Stimulated activated CD8-positive, alpha-beta memory T cell treated with anti-CD3 and anti-CD28 coated beads, Interleukin-12 subunit alpha, Interleukin-12 subunit beta, amount 100 ng/mL, for 4 hours (primary cell): ENCODE results near the gene HTT.
"Not testable (repeated sequence)": the region's sequence is repeated elsewhere in the genome, so short reads cannot be mapped to it uniquely, and the experiment has no call there.

ENCODE experiments used
- DNase-seq: peaks from one replicate; pipeline ENCODE4 v3.0.0-alpha.2; 2020; ENCODE audit warnings: low read depth

HTT gene

DNA sequence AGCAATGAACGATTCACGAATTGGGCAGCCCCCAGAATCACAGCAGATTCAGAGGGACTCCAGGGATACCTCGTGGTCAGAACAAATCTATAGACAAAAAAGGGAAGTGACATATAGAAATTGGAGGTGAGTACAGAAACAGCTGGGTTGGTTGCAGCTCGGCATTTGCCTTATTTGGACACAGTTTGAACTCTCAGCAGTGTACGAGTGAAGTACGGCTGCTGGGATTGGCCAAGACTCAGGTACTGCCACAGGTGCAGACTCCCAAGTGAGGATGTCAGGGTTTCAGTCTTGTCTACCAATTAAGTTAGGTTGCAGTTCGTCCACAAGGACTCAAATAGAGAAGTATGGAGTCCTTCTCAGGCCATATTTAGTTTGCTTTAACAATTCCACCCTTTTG, 28.3 kb upstream of the HTT start:
- no peak for DNase-seq

DNA sequence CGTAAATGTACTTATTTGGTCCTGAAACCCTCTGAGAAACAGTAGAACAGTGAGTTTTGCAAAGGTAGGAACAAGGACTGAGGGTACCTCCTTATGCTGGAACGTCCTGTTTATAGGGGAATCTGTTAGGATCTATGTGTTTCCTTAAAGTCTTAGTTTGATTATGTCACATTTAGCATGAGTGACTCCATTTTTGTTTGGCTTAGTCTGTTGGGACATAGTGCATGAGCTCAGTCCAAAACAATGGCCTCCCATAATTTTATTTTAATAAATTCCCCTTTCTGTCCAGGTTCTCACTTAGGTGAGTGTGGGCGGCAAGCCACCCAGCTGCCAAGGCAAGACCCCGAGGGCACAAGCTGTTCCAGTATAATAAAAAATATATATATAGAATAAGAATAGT, 27.9 kb upstream of the HTT start:
- DNase-seq: no peak

DNA sequence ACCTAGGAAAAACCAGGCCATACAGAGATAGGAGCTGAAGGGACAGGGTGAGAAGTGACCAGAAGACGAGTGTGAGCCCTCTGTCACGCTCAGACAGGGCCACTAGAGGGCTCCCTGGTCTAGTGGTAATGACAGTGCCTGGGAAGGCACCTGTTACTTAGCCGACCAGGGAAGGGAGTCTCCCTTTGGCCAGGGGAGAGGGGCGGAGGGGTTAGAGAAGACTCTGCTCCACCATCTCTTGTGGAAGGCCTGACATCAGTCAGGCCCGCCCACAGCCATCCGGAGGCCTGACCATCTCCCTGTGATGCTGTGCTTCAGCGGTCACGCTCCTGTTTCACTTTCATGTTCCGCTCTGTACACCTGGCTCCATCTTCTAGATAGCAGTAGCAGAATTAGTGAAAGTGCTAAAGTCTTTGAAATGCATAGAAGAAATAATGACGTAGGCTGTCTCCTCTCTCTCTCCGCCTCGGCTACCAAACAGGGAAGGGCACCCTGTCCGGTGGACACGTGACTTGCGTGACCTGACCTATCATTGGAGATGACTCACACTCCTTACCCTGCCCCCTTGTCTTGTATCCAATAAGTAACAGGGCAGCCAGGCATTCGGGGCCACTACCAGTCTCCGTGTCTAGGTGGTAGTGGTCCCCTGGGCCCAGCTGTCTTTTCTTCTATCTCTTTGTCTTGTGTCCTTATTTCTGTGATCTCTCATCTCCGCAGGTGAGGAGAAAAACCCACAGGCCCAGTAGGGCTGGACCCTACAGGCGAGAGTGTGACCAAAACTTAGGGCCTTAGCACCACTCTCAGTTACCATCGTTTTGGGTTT, 26.8 kb upstream of the HTT start:
- DNase-seq: peak; percentile 44

DNA sequence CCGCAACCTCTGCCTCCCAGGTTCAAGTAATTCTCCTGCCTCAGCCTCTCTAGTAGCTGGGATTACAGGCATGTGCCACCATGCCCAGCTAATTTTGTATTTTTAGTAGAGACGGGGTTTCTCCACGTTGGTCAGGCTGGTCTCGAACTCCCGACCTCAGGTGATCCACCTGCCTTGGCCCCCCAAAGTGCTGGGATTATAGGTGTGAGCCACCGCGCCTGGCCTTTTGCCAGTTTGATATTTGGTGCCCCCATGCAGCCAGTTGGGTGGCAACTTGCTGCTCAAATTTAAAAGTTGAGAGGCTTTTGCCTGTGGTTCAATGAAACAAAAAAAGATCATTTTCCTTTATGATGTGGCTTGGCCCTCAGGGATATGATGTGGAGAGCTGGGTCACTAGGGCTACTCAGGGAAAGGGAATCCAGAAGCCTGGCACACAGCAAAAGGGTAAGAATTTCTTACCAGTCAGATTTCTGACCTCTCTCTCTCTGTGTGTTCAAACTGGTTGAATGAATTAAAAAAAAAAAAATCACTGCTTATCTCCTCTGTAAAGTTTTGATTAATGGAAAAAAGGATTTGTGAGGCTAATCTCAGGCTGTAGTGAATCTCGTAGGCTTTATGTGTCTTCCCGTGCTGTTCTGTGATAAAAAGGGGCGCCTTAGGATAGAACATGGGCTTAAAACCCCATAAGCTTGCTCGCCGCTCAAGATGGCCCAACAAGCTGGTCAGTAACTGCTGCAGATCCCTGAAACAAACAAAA, 23.2 kb upstream of the HTT start:
- not testable (repeated sequence) for DNase-seq

DNA sequence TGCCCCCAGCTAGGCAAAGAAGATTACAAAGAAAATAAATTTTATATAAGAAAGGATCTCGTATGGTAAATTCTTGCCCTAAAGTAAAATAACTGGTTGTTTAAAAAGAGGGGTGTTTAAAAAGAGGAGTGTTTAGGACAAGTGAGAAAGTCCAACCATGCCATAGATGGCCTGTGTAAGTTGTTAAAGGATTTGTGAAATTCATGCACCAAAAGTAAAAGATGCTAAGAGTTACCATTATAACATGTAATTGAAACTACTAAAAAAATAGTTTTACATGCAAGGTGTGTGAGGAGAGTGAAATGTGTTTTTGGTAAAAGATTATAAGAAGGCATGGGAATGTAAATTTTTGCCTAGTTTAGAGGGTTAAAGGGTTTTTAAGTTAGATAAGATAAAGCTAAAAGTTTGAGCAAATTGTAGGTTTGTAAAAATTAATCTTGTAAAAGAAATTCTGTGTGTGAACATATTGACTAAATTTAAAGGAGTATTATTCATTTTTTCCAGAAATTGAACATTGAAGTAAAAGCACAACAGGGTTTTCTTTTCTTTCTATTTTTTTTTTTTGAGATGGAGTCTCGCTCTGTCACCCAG, 20.2 kb upstream of the HTT start:
- DNase-seq: no peak

DNA sequence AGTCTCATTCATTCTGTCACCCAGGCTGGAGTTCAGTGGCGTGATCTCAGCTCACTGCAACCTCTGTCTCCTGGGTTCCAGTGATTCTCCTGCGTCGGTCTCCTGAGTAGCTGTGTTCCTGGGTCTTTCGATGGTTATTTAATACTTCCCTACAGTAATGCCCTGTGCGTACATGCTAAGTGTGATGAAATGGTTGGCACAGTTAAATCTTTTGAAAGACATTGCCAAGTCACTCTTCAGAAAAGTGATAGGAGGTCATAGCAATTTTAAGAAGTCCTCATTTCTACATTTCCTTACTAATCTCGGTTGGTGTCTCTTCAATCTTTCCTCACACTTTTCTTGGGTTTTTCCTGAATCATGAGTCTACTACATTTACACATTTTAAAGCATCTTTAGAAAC, 14.5 kb upstream of the HTT start:
- no peak for DNase-seq

DNA sequence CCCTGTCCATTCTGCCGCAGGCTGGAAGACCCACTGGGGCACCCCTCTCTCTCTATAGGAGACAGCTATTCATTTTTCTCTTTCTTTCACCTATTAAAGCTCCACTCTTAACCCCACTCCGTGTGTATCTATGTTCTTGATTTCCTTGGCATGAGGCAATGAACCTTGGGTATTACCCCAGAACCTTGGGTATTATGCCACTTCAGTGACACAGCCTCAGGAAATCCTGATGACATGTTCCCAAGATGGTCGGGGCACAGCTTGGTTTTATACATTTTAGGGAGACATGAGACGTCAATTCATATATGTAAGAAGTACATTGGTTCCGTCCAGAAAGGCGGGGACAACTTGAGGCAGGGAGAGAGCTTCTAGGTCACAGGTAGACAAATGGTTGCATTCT, 13.5 kb upstream of the HTT start:
- DNase-seq: no peak

DNA sequence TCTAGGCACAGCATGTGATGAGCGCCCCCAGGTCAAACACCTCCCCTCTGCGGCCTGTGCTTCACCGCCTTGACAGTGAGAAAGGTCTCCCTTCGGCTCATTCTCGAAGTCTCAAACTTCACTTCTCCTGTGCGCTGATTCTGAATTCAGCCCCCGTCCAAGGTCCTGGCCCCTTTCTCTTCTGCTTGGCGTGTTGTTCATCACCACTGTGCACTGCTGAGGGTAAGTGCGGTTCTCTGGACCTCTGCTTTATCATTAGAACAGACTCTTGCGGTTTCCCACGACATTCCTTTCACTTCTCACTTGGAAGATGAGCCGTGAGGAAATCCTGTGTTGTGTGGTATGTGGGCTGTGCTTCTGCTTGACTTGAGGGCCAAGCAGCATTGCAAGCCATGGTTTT, 12.0 kb upstream of the HTT start:
- DNase-seq: no peak

DNA sequence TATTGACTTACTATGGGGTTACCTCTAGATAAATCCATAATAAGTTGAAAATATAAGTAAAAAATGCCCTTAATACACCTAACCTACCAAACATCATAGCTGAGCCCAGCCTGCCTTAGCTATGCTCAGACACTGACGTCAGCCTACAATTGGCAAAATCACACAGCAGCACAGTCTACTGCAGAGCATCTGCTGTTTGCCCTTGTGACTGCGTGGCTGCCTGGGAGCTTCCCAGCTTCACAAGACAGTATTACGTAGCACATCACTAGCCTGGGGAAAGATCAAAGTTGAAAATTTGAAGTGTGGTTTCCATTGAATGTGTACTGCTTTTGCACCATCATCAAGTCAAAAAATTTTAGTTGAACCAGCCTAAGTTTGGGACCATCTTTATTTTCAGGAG, 8.9 kb upstream of the HTT start:
- DNase-seq: no peak

DNA sequence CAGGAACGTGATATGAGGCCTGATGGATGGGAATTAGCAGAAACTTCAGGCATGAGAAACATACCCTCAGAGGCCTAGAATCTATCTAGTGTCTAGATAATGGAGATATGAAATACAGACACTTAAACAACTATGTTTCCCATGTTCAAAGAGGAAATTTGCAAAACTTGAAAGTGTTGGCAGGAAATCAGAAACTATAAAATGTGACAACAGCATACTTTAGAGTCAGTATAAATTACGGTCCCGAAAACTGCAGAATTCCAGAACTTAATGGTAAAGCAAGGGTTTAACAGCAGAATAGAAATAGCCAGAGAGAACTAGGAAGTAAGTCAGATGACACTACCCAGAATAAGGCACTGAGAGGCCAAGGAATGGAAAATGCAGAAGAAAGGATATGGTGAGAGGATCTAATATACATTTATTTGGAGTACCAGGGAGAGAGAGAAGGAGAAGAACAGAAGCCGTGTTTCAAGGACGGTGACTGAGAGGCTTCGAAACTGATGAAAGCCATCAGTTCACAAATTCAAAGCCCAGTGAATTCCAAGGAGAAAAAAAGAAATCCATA, 7.6 kb upstream of the HTT start:
- no peak for DNase-seq

DNA sequence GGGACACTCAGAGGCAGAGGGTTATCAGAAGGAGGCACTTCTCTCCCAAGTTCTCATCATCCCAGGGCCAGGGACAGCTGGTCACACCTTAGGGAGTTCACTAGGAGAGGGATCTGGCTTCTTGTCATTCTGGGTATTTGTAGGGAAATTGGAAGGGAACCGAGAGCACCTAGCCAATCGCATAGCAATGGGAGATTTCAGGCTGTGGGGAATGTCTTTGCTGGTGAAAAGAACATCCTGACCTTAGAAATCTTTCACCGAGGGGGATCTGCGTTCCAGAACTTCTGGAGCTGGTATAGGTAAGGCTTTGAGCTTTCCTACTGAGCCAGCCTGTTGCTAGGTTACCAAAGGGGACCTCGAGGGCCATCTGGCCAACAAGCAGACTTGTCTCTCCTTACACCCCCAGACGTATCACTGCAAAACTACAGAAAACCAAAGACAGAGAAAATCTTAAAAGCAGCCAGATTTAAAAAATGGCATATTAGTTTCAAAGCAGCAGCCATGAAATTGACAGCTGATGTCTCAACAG, 6.9 kb upstream of the HTT start:
- no peak for DNase-seq

DNA sequence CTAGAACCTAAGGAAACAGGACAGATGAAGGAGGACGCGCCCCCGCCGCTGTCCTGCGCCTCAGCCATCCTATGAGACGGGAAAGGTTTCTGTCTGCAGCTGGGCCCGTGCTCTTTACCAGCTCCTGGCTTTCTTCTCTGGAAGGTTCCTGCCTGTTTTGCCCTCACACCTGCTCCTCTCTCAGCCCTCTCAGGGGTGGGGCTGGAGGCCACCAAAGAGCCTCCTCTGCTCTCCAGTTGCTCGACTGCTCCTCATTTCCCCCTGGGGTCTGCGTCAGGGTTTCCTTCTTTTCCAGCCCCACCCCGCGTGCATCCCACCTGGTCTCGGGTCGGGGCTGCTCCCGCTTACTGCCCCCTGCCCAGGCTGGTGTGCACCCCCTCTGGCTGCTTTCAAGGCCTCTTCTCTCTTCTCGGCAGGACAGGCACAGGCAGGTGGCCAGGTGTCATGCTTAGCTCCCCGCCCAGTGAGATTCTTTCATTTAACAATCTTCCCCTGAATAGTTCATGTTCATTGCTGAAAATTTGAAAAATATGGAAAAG, 4.8 kb upstream of the HTT start:
- DNase-seq: no peak

DNA sequence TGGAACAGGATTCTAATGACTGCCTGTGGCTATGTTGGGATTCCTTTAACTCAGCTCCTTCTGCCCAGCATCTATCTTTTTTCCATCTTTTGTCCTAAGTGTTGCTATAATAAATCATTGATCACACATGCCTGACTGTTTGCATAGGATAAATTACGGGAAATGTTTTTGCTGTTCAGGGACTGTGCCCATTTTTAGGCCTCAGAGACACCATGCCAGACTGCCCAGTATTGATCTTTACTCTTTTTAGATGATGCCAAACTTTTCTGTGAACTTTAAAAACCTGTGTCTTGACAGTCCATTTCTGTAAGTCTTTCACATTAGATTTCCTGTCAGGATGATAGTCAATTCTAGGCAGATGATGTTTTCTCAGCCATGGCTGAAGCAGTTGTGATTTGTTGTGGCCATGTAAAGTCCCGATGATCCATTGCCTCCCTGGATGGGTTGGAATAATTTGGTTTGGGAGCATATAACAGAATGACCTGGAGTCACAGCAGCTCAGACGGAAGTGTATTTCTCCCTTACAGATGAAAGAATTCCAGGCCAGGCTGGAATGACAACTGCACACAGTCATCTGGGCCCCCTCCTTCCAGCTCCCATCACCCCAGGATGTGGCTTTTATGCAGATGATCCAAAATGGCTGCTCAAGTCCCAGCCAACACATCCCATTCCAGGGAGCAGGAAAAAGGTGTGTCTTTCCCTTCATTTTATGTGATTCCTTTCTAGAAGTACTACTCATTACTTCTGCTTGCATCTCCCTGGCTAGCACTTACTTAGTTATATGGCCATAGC, 3.6 kb upstream of the HTT start:
- no peak for DNase-seq

DNA sequence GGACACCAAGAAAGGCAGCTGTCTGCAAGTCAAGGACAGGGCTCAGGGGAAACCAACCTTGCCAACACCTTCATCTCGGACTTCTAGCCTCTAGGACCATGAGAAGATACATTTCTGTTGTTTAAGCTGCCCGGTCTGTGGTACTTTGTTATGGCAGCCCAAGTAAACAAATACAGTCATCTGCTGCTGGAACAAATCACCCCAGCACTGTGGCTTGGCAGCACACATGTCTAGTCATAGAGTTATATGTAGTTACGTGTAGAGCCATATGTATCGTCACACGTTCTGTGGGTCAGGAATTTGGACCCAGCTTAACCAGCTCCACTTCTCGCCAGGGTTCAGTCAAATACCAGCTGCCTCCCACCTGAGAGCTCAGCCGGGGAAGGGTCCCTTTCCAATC, 2.7 kb upstream of the HTT start:
- DNase-seq: no peak

DNA sequence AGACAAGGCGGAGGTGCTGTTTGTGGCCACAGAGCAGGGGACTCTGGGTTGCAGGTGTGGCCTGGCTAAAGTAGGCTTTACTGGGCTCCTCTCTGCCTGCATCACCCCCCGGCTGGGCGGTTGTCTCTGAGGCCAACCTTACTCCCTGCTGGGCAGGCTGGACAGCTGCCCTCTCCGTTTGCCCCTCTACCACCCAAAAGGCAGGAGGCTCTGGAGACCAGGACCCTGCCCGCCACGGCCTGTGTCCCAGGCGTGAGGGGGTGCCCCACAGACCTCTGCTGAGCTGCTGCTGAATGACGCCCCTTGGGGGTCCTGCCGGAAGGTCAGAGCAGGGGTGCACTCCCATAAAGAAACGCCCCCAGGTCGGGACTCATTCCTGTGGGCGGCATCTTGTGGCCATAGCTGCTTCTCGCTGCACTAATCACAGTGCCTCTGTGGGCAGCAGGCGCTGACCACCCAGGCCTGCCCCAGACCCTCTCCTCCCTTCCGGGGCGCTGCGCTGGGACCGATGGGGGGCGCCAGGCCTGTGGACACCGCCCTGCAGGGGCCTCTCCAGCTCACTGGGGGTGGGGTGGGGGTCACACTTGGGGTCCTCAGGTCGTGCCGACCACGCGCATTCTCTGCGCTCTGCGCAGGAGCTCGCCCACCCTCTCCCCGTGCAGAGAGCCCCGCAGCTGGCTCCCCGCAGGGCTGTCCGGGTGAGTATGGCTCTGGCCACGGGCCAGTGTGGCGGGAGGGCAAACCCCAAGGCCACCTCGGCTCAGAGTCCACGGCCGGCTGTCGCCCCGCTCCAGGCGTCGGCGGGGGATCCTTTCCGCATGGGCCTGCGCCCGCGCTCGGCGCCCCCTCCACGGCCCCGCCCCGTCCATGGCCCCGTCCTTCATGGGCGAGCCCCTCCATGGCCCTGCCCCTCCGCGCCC, 1.1 kb upstream of the HTT start:
- DNase-seq: no peak

DNA sequence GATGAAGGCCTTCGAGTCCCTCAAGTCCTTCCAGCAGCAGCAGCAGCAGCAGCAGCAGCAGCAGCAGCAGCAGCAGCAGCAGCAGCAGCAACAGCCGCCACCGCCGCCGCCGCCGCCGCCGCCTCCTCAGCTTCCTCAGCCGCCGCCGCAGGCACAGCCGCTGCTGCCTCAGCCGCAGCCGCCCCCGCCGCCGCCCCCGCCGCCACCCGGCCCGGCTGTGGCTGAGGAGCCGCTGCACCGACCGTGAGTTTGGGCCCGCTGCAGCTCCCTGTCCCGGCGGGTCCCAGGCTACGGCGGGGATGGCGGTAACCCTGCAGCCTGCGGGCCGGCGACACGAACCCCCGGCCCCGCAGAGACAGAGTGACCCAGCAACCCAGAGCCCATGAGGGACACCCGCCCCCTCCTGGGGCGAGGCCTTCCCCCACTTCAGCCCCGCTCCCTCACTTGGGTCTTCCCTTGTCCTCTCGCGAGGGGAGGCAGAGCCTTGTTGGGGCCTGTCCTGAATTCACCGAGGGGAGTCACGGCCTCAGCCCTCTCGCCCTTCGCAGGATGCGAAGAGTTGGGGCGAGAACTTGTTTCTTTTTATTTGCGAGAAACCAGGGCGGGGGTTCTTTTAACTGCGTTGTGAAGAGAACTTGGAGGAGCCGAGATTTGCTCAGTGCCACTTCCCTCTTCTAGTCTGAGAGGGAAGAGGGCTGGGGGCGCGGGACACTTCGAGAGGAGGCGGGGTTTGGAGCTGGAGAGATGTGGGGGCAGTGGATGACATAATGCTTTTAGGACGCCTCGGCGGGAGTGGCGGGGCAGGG, 568 bp downstream of the HTT start:
- peak; percentile 13 for DNase-seq

DNA sequence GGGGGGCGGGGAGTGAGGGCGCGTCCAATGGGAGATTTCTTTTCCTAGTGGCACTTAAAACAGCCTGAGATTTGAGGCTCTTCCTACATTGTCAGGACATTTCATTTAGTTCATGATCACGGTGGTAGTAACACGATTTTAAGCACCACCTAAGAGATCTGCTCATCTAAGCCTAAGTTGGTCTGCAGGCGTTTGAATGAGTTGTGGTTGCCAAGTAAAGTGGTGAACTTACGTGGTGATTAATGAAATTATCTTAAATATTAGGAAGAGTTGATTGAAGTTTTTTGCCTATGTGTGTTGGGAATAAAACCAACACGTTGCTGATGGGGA, 1.1 kb downstream of the HTT start:
- DNase-seq: no peak

DNA sequence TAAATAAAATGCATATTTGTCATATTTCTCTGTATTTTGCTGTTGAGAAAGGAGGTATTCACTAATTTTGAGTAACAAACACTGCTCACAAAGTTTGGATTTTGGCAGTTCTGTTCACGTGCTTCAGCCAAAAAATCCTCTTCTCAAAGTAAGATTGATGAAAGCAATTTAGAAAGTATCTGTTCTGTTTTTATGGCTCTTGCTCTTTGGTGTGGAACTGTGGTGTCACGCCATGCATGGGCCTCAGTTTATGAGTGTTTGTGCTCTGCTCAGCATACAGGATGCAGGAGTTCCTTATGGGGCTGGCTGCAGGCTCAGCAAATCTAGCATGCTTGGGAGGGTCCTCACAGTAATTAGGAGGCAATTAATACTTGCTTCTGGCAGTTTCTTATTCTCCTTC, 3.3 kb downstream of the HTT start:
- no peak for DNase-seq

DNA sequence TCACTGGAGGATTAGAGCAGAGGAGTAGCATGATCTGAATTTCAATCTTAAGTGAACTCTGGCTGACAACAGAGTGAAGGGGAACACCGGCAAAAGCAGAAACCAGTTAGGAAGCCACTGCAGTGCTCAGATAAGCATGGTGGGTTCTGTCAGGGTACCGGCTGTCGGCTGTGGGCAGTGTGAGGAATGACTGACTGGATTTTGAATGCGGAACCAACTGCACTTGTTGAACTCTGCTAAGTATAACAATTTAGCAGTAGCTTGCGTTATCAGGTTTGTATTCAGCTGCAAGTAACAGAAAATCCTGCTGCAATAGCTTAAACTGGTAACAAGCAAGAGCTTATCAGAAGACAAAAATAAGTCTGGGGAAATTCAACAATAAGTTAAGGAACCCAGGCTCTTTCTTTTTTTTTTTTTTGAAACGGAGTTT, 5.2 kb downstream of the HTT start:
- no peak for DNase-seq
